GM23338 (cell line): ENCODE measurements around the gene STAT5B. TPM values are rescaled to one million over a fixed set of nuclear protein-coding genes. Genes with fewer than 3 reads are reported as not detected.
"Not testable (repeated sequence)": the region's sequence is repeated elsewhere in the genome, so short reads cannot be mapped to it uniquely, and the experiment has no call there.

Experiments used
- ATAC-seq: fragments of 200-7000 bp; cut with Tn5 transposase; 3 replicates; pipeline ENCODE4 v1.9.1; 2020
- DNase-seq: peaks from one replicate; pipeline ENCODE4 v3.0.0-alpha.2; 2015; ENCODE audit warnings: low spot score
- H2AFZ ChIP-seq: fragments of 200-600 bp; sonication (generic); 2 replicates; pipeline ENCODE4 v1.8.0; 2016; ENCODE audit warnings: antibody characterized with exemption, mild to moderate bottlenecking, moderate library complexity
- H3F3A ChIP-seq: fragments of 200-600 bp; sonication (generic); replicated peaks from 2 replicates; pipeline ENCODE4 v1.8.0; 2017; ENCODE audit warnings: antibody characterized with exemption, mixed run types, low read depth
- H3K27ac ChIP-seq: fragments of 200-600 bp; sonication (generic); 2 replicates; pipeline ENCODE4 v1.6.1; 2016; ENCODE audit warnings: low read depth
- H3K27me3 ChIP-seq: fragments of 200-600 bp; sonication (generic); 2 replicates; pipeline ENCODE4 v1.8.0; 2016; ENCODE audit warnings: mild to moderate bottlenecking, mixed run types, moderate library complexity; ENCODE audit not compliant: insufficient read depth
- H3K36me3 ChIP-seq: fragments of 200-600 bp; sonication (generic); 2 replicates; pipeline ENCODE4 v1.8.0; 2016; ENCODE audit warnings: mild to moderate bottlenecking; ENCODE audit not compliant: insufficient read depth
- H3K4me1 ChIP-seq: fragments of 200-600 bp; sonication (generic); 2 replicates; pipeline ENCODE4 v1.8.0; 2016; ENCODE audit warnings: mild to moderate bottlenecking, moderate library complexity; ENCODE audit not compliant: insufficient read depth
- H3K4me2 ChIP-seq: fragments of 200-600 bp; sonication (generic); 2 replicates; pipeline ENCODE4 v1.7.1; 2017; ENCODE audit warnings: mixed run types
- H3K4me3 ChIP-seq: fragments of 200-600 bp; sonication (generic); 2 replicates; pipeline ENCODE4 v1.6.1; 2016; ENCODE audit warnings: mixed run types
- H3K79me2 ChIP-seq: fragments of 200-600 bp; sonication (generic); replicated peaks from 2 replicates; pipeline ENCODE4 v1.8.0; 2017; ENCODE audit warnings: mild to moderate bottlenecking; ENCODE audit not compliant: insufficient read depth
- H3K9me2 ChIP-seq: fragments of 200-600 bp; sonication (generic); 2 replicates; pipeline ENCODE4 v1.8.0; 2017; ENCODE audit not compliant: insufficient read depth
- H4K20me1 ChIP-seq: fragments of 200-600 bp; sonication (generic); replicated peaks from 2 replicates; pipeline ENCODE4 v1.8.0; 2017; ENCODE audit warnings: mild to moderate bottlenecking; ENCODE audit not compliant: insufficient read depth
- H3K27ac Mint-ChIP-seq: 2 replicates; pipeline ENCODE4 v1.8.0; 2020; ENCODE audit warnings: inconsistent platforms, mild to moderate bottlenecking, moderate library complexity, mixed read lengths
- H3K27me3 Mint-ChIP-seq: 3 replicates; pipeline ENCODE4 v1.8.0; 2022; ENCODE audit warnings: low read depth, mild to moderate bottlenecking, moderate library complexity, mixed read lengths, inconsistent platforms; ENCODE audit not compliant: insufficient read depth, poor library complexity
- H3K36me3 Mint-ChIP-seq: 3 replicates; pipeline ENCODE4 v1.8.0; 2021; ENCODE audit warnings: low read depth, mild to moderate bottlenecking, inconsistent platforms, moderate library complexity, mixed read lengths
- H3K4me1 Mint-ChIP-seq: 3 replicates; pipeline ENCODE4 v1.8.0; 2020; ENCODE audit warnings: mild to moderate bottlenecking, inconsistent platforms, mixed read lengths
- H3K4me3 Mint-ChIP-seq: 3 replicates; pipeline ENCODE4 v1.8.0; 2021; ENCODE audit warnings: moderate library complexity, mild to moderate bottlenecking, inconsistent platforms, mixed read lengths
- H3K9me3 Mint-ChIP-seq: 3 replicates; pipeline ENCODE4 v1.8.0; 2020; ENCODE audit warnings: moderate library complexity, mild to moderate bottlenecking, inconsistent platforms, mixed read lengths
- CTCF ChIP-seq, 2 experiments: fragments of 200-600 bp in 1 of 2; sonication (generic) in 1 of 2; conservative IDR thresholded peaks; 2 replicates each; pipeline versions ENCODE4 v1.5.1 to v1.6.1; 2016 to 2017; ENCODE audit warnings: antibody characterized with exemption in 2 of 2, low read depth in 2 of 2, mild to moderate bottlenecking in 2 of 2, moderate library complexity in 1 of 2
- JUNB ChIP-seq: IDR thresholded peaks from one replicate; pipeline ENCODE4 v1.6.1; 2016; ENCODE audit warnings: antibody characterized with exemption; ENCODE audit not compliant: unreplicated experiment
- NANOG ChIP-seq: IDR thresholded peaks from 2 replicates; pipeline ENCODE4 v1.6.1; 2016; ENCODE audit warnings: antibody characterized with exemption, borderline replicate concordance
- ZNF462 ChIP-seq: fragments of 250-450 bp; sonication (Bioruptor Pico); IDR thresholded peaks from 2 replicates; pipeline ENCODE4 v1.5.0; 2020; ENCODE audit warnings: mild to moderate bottlenecking, moderate library complexity
- polyA plus RNA-seq: library from polyadenylated mRNA; unstranded; fragments of >200 nt; fragmentation: Nextera tagmentation; extraction: Ambion mirVana; gene quantifications from 2 replicates; pipeline ENCODE4 v1.2.1, GENCODE V29; 2016
- total RNA-seq: library from RNA; depleted of rRNA; stranded (reverse); fragments of >200 nt; shearing (Covaris generic); gene quantifications from 2 replicates; pipeline ENCODE4 v1.2.3, GENCODE V29; 2014

STAT5B gene
- total and polyA plus RNA-seq, 2 experiments from 2014 or later, result 13.9 to 60.5 TPM

GRCh38 chr17:42212382-42212781 lies 63.8 kb downstream of the STAT5B start (continued):
- TF ChIP-seq ZNF462 (no peak), JUNB (no peak), CTCF (conservative IDR thresholded peaks at IDR 0.05; ENCODE audit: low read depth in 2 of 2) (no peak), NANOG (no peak)

GRCh38 chr17:42211921-42212341 lies 64.3 kb downstream of the STAT5B start:
- Histone ChIP-seq H3K27ac (0 out of 2 replicates have a peak overlapping the region, but pooled peaks have one; percentile 39), H3K36me3 (peaks cover 24% of the 10 kb centered on the region)
- H3K79me2 ChIP-seq, H3K27ac Mint-ChIP-seq, DNase-seq, ATAC-seq, H3K27me3 ChIP-seq, H2AFZ ChIP-seq, H3K4me3 ChIP-seq, H3K4me1 Mint-ChIP-seq, H3K4me3 Mint-ChIP-seq, H3K4me2 ChIP-seq, H3F3A ChIP-seq, H4K20me1 ChIP-seq, H3K27me3 Mint-ChIP-seq, H3K4me1 ChIP-seq, H3K9me2 ChIP-seq, H3K9me3 Mint-ChIP-seq: not testable (repeated sequence)
- H3K36me3 Mint-ChIP-seq, result peaks cover 46% of the 10 kb centered on the region; the same call in 2 of the 3 replicates
